ELF-1 (cell line): ENCODE data around the gene ZNF613.
"Not testable (repeated sequence)": the region's sequence is repeated elsewhere in the genome, so short reads cannot be mapped to it uniquely, and the experiment has no call there.

ENCODE experiments used
- DNase-seq: peaks from one replicate; pipeline ENCODE4 v3.0.0-alpha.2; 2016; ENCODE audit warnings: low read depth, low spot score

Gene ZNF613

DNA sequence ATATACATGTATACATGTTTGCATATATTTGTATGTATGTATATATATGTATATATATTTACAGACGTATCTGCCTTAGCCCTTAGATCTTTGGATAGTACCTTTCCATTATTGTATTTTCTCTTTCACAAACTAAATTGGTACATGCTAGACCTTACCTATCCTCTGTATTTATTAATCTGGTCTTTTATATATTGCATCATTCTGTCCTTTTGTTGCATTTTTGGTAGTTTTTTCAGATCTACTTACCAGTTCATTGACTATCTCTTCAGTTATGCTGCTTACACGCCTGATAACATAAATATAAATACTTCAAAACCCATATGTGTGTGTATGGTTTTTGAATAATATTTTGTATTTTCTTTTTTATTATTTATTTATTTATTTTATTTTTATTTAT is 11.7 kb downstream of the ZNF613 start:
- DNase-seq, result no peak

DNA sequence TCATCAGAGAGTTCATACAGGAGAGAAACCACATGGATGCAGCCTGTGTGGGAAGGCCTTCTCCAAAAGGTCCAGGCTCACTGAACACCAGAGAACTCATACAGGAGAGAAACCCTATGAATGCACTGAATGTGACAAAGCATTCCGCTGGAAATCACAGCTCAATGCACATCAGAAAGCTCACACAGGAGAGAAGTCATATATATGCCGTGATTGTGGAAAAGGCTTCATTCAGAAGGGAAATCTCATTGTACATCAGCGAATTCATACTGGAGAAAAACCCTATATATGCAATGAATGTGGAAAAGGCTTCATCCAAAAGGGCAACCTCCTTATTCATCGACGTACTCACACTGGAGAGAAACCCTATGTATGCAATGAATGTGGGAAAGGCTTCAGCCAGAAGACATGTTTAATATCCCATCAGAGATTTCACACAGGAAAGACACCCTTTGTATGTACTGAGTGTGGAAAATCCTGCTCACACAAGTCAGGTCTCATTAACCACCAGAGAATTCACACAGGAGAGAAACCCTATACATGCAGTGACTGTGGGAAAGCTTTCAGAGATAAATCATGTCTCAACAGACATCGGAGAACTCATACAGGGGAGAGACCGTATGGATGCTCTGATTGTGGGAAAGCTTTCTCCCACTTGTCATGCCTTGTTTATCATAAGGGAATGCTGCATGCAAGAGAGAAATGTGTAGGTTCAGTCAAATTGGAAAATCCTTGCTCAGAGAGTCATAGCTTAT is 17.7 kb downstream of the ZNF613 start:
- no peak for DNase-seq

DNA sequence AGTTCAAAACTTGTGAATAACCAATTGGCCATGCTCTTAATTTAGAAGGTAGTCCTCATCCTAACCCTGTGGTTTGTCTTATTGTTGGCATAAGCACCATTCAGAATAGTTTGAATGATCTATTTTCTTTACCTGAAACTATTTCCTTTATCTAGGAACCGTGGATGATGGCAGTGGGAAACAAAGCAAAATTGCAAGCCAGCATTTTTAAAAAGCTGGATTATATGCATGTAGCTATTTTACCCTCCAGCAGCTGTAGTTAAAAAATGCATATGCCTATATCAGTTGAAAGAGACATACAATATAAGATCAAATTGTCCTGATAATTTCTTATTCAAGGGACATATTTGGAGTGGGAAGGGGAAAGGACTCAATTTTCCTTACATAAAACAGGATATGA is 19.3 kb downstream of the ZNF613 start:
- no peak for DNase-seq

DNA sequence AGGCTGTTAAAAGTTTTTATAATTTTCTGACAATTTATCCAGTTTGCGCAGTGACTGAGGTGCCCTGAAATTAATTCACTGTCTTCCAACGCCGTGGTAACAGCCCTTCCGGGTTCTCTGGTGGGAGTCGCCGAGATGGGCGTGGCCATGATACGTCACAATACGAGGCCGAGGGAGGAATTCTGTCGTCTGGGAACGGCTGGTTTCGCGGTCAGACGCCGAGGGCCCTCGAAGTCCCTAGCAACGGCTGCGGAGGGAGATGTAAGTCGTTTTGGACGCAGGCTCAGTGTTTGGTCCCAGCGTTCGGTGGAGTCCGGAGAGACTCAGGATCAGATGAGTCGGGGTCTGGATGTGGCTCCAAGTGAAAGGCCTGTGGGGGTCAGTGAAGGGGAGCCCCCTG is 21.7 kb downstream of the ZNF613 start:
- no peak for DNase-seq

DNA sequence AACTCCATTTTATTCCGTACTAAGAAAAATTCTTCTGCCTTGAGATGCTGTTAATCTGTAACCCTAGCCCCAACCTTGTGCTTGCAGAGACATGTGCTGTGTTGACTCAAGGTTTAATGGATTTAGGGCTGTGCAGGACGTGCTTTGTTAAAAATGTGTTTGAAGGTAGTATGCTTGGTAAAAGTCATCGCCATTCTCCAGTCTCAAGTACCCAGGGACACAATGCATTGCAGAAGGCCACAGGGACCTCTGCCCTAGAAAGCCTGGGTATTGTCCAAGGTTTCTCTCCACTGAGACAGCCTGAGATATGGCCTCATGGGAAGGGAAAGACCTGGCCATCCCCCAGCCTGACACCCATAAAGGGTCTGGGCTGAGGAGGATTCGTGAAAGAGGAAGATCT is 30.6 kb downstream of the ZNF613 start:
- DNase-seq, result not testable (repeated sequence)

DNA sequence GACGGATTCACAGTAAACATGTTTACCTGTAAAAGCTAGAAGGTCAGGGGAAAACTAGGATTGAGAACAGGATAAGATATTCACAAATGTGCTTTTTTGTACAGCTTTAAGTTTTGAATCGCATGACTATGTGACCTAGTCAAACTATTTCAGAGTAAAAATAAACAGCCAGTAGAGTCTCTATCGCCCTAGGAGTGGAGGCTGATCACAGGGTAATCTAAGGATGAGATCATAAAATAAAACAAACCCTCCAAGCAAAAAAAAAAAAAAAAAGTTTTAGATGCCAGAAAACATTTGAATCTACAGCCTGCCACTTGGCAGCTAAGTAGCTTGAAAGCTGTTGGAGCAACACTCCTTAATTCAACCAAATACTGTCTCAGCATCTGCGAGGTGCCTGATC is 32.5 kb downstream of the ZNF613 start:
- no peak for DNase-seq

DNA sequence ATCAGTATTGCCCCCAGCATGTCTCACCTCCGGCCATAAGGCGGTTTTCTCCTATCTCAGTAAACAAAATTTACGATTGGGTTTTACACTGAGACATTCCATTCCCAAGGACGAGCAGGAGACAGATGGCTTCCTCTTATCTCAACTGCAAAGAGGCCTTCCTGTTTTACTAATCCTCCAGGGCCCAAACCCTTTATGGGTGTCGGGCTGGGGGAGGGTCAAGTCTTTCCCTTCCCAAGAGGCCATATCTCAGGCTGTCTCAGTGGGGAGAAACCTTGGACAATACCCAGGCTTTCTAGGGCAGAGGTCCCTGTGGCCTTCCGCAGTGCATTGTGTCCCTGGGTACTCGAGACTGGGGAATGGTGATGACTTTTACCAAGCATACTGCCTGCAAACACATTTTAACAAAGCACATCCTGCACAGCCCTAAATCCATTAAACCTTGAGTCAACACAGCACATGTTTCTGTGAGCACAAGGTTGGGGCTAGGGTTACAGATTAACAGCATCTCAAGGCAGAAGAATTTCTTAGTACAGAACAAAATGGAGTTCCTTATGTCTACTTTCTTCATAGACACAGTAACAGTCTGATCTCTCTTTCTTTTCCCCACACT is 33.5 kb downstream of the ZNF613 start:
- DNase-seq, result peak; percentile 77

DNA sequence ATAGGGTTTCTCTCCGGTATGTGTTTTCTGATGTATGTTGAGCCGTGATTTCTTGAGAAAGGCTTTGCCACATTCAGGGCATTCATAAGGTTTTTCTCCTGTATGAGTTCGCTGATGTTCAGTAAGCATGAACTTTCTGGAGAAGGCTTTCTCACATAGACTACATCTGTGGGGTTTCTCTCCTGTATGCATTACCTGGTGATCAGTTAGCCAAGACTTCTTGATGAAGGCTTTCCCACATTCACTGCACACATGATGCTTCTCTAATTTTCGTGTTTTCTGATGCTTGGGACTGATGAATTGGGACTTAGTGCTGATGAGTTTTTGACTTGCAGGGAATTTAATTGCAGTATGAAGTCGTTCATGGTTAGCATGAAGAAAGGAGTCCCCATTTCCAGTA is 38.3 kb downstream of the ZNF613 start:
- no peak for DNase-seq

DNA sequence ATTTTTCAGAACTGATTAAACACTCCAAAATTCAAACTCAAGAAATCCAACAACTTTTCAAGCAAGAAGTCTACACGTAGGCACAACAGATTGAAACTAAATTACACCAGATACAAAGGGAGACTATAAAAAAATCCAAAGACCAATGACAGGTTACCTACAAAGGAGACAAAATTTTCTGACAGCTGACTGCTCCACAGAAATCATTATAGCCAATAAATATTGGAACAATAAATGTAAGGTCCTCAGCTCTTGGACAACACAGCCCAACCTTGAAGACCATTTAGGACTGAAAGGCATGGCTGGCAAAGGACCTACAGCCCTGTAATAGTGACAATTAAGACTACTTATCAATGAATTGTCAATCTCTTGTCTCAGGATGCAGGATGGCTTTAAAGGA is 43.4 kb downstream of the ZNF613 start:
- DNase-seq, result no peak

DNA sequence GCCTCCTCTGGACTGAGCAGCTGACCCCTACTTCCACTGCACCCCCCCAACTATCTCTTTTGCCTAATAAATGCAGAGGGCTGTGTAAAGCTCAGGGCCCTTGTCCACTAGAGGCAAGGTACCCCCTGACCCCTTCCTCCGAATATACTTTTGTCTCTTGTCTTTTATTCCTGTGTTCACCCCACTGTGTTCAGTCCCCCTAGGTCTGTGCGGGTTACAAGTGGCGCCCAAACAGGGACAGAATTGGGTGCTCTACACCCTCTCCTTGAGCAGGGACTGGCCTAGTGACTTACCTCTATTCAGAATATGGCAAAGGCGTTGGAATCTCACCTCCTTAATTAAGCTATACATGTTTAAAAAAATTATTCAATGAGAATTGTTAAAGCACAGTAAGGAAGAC is 44.4 kb downstream of the ZNF613 start:
- DNase-seq, result no peak

DNA sequence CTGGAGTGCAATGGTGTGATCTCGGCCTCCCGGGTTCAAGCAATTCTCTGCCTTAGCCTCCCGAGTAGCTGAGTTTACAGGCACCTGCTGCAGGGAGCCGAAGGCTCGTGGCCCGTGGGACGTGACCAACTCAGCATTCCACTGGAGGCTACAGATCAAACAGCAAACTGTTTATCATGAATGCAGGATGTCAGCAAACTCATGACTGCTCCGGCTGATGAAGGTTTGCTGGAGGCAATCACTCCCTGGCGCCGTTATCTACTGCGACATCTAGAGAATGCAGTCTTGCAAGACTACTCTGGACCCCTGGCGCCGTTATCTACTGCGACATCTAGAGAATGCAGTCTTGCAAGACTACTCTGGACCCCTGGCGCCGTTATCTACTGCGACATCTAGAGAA is 48.5 kb downstream of the ZNF613 start:
- DNase-seq, result not testable (repeated sequence)

DNA sequence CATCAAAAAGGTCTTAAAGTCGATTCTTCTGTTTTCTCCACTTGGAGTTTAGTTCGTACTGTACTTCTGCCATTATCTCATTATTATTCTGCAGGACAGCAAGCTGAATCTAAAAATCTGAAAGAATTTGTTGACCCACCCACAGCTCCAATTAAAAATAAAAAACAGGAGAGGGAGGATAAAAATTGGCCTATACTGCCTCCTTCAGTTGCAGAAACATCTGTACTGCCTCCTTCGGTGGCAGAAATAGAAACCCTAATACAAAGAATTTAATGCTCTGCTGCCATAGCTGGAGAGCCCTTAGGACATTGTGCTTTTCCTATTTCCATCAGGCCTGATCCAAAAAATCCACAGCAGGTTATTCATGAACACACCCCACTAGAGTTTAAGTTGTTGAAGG is 49.6 kb downstream of the ZNF613 start:
- no peak for DNase-seq

DNA sequence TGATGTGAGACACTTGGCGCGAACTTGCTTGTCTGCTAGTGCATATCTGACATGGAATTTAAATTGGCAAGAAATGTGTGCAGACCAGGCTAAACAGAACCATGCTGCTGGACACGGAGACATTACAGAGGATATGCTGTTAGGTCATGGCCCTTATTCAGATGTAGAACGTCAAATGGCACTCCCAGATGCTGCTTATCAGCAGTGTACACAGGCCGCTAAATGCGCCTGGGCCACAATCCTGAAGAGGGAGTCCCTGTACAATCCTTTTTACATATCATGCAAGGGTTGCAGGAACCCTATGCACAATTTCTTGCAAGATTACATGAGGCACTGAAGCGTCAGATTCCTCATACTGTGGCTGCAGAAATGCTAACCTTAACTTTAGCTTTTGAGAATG is 50.1 kb downstream of the ZNF613 start:
- no peak for DNase-seq

DNA sequence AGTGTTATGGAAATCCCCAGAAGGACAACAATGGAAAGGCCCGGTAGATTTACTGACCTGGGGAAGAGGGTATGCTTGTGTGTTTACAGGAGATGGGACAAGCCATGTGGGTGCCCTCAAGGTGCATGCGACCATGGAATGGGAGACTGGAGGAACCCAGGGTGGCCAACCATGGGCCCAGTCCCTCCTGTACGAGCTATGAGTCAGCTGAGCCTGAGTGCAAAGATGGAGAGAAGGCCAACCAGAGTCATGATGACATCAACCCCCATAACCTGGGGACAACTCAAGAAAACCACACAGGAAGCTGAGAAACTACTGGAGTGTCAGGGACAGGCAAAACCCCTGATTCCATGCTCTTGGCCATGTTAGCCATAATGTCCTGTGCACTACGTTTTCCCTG is 51.6 kb downstream of the ZNF613 start:
- DNase-seq, result no peak

DNA sequence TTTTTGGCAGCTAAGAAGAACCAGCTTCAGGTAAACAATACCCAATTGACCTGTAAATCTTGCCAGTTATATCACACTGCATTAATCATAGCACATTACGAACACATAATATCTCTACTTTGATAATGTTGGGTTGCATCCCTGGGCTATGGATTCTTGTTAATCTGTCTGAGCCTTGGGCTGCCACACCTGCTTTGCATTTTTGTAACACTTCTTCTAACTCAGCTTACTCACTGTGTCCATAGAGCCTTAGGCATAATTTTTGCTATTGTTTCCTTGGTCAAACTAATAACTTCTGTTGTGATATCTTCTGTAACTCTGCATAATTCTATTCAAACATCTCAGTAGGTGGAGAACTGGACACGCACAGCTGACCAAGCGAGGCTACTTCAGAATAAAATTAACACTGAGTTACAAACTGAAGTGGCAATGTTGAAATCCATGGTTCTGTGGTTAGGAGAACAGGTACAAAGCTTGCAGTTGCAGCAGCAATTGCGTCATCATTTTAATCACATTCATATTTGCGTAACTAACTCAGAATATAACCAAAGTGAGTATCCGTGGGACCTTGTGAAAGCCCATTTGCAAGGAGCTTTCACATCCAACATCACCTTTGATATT is 53.0 kb downstream of the ZNF613 start:
- DNase-seq, result no peak

DNA sequence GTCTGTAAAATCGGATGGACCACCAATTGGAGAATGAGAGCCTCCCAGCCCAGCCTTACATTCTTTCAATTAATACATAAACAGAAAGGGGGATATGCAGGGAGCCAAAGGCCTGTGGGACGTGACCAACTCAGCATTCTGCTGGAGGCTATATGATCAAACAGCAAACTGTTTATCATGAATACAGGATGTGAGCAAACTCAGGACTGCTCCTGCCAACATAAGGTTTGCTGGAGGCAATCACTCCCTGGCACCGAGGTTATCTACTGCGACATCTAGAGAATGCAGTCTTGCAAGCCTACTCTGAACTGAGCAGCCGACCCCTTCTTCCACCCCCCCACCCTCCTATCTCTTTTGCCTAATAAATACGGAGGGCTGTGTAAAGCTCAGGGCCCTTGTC is 53.7 kb downstream of the ZNF613 start:
- DNase-seq, result peak; percentile 20

DNA sequence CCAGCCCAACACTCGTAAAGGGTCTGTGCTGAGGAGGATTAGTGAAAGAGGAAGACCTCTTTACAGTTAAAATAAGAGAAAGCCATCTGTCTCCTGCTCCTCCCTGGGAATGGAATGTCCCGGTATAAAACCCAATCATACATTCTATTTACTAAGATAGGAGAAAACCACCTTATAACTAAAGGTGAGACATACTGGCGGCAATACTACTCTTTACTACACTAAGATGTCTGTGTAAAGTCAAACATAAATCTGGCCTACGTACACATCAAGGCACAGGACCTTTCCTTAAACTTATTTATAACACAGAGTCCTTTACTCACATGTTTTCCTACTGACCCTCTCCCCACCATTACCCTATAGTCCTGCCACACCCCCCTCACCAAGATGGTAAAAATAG is 56.1 kb downstream of the ZNF613 start:
- no peak for DNase-seq

DNA sequence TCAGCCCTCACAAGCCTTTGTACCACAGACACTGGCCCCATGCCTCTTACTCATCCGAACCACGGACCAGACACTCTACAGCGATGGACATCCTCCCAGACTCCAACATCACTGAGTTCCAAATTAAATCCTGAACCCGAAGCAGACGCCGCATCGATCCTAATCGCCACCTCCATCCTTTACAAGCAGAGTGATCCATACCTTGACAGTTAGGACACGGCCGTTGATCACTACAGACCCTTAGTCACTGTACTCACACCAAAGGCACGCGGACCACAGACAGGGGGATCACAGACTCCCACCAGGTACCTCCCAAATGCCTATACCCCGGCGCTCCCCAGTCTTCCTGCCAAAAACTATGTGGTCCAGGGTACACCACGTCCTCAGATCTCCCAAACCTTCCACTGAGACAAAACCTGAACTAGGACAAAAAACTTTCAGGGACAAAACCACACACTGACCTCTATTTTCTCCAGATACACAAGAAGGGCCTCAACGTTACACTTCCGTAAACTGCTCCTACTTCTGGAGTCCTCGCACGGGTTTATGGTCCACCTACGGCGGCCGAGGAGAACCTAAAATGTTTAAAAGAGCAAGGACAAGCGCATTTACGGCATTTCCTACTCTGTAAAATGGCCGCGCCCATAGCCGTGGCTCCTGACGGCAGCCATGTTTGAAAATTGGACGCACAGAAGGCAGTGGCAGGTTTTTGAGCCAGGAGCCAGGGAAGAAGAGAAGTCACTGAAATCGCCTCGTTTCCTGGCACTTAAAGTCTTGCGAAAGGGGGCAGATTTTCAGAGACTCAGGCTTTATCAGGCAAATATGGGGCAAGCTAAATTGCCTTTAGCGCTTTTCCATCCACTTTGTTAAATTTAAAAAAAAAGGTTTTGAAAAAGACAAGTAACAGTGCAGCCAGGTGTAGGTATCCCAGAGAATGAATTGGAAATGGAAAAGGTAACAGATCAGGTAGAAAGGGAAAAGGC is 59.3 kb downstream of the ZNF613 start, which contains the start of gene ZNF350:
ZNF350 (minus strand) TSS at position 532 of the 983 bp plus-strand sequence. CDS start 12,480 bp downstream, outside the sequence.
- DNase-seq, result peak; percentile 94

DNA sequence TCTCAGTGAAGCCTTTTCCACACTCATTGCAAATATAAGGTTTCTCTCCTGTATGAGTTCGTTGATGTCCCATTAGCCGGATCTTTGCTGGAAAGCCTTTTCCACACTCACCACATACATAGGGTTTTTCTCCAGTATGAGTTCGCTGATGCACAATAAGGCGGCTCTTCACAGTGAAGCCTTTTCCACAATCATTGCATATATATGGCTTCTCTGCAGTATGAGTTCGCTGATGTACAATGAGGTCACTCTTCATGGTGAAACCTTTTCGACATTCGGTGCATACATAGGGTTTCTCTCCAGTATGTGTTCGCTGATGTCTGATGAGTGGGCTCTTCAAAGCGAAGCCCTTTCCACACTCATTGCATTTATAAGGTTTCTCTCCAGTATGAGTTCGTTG is 66.2 kb downstream of the ZNF613 start:
- DNase-seq, result no peak

DNA sequence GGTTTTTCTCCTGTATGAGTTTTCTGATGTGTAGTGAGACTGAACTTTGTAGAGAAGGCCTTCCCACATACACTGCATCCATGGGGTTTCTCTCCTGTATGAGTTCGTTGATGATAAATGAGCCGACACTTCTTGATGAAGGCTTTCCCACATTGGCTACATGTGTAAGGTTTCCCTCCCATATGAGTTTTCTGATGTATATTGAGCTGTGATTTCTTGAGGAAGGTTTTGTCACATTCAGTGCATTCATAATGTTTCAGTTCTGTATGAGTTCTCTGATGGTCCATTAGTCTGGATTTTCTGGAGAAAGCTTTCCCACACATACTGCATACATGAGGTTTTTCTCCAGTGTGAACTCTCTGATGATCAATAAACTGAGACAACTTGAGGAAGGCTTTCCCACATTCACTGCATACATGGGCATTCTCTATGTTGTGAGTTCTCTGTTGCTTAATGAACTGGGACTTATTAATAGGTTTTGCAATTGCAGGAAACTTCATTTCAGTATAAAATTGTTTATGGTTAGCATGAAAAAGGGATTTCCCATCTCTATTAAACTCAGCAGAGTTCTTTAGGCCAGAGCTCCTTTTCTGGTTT is 66.9 kb downstream of the ZNF613 start:
- no peak for DNase-seq
